Mesendoderm (in vitro differentiated cells): ENCODE results near the gene CTXN3.

Experiments used
- DNase-seq: peaks from one replicate; pipeline ENCODE4 v3.0.0; 2013
- H2AK5ac ChIP-seq: 2 replicates; pipeline ENCODE4 v1.6.1; 2013; ENCODE audit warnings: low read length, inconsistent platforms
- H2BK120ac ChIP-seq: 2 replicates; pipeline ENCODE4 v1.6.1; 2013; ENCODE audit warnings: low read depth, mild to moderate bottlenecking, low read length, moderate library complexity, mixed read lengths
- H2BK15ac ChIP-seq: replicated peaks from 2 replicates; pipeline ENCODE4 v1.6.1; 2013; ENCODE audit warnings: low read depth, mild to moderate bottlenecking, moderate library complexity
- H2BK5ac ChIP-seq: 2 replicates; pipeline ENCODE4 v1.6.1; 2013; ENCODE audit warnings: low read length, inconsistent platforms
- H3K18ac ChIP-seq: 2 replicates; pipeline ENCODE4 v1.6.1; 2013; ENCODE audit warnings: mild to moderate bottlenecking, low read length, mixed read lengths
- H3K23ac ChIP-seq: one replicate; pipeline ENCODE4 v1.6.1; 2013; ENCODE audit warnings: low read length
- H3K27ac ChIP-seq: 2 replicates; pipeline ENCODE4 v1.5.1; 2013; ENCODE audit warnings: low read depth, mild to moderate bottlenecking, inconsistent platforms, low read length, moderate library complexity
- H3K27me3 ChIP-seq: 2 replicates; pipeline ENCODE4 v1.6.1; 2013; ENCODE audit warnings: low read length, control low read depth, mild to moderate bottlenecking, inconsistent platforms; ENCODE audit not compliant: insufficient read depth, poor library complexity
- H3K36me3 ChIP-seq: 2 replicates; pipeline ENCODE4 v1.6.1; 2013; ENCODE audit warnings: low read length, inconsistent platforms; ENCODE audit not compliant: control insufficient read depth, insufficient read depth
- H3K4ac ChIP-seq: one replicate; pipeline ENCODE4 v1.6.1; 2013; ENCODE audit warnings: low read depth, mild to moderate bottlenecking, low read length, moderate library complexity
- H3K4me1 ChIP-seq: 2 replicates; pipeline ENCODE4 v1.6.1; 2013; ENCODE audit warnings: low read depth, low read length, inconsistent platforms; ENCODE audit not compliant: control insufficient read depth
- H3K4me2 ChIP-seq: 2 replicates; pipeline ENCODE4 v1.6.1; 2013; ENCODE audit warnings: low read length
- H3K4me3 ChIP-seq: 2 replicates; pipeline ENCODE4 v1.5.1; 2013; ENCODE audit warnings: mild to moderate bottlenecking, low read length
- H3K56ac ChIP-seq: one replicate; pipeline ENCODE4 v1.6.1; 2013; ENCODE audit warnings: low read length
- H3K79me1 ChIP-seq: 2 replicates; pipeline ENCODE4 v1.6.1; 2013; ENCODE audit warnings: low read length, inconsistent platforms
- H3K79me2 ChIP-seq: 2 replicates; pipeline ENCODE4 v1.6.1; 2013; ENCODE audit warnings: mild to moderate bottlenecking, low read length; ENCODE audit not compliant: control insufficient read depth, insufficient read depth
- H3K9ac ChIP-seq: 2 replicates; pipeline ENCODE4 v1.6.1; 2013; ENCODE audit warnings: low read length, inconsistent platforms
- H4K5ac ChIP-seq: one replicate; pipeline ENCODE4 v1.6.1; 2013; ENCODE audit warnings: low read length
- H4K8ac ChIP-seq: one replicate; pipeline ENCODE4 v1.6.1; 2013; ENCODE audit warnings: low read depth, mild to moderate bottlenecking, control low read depth, low read length, moderate library complexity
- WGBS: extraction: QIAGEN DNeasy Blood & Tissue Kit; methylation state at CpG from one replicate; pipeline ENCODE4 v1.1.7; 2013; ENCODE audit warnings: low lambda C conversion rate, missing lambda C conversion rate; ENCODE audit not compliant: insufficient coverage; ENCODE audit errors: extremely low coverage; 5-methylcytosine and 5-hydroxymethylcytosine counted together

The CTXN3 gene

GRCh38 chr5:127602896-127603844, 45.7 kb upstream of the CTXN3 start:
- no CpG with 5 or more reads among the region's 8 CpGs for WGBS
- H2BK15ac ChIP-seq, result no peak overlapping the region
- H3K79me1 ChIP-seq, result no peaks in the 10 kb centered on the region
- no peak overlapping the region for H3K27ac ChIP-seq
- no peak overlapping the region for H4K8ac ChIP-seq
- no peak overlapping the region for H3K4me2 ChIP-seq
- H3K18ac ChIP-seq, result no peak overlapping the region
- H2BK5ac ChIP-seq, result no peak overlapping the region
- H2AK5ac ChIP-seq, result no peak overlapping the region
- DNase-seq, result no peak
- no peak overlapping the region for H3K9ac ChIP-seq
- no peak overlapping the region for H3K56ac ChIP-seq
- H3K36me3 ChIP-seq, result no peaks in the 10 kb centered on the region
- no peak overlapping the region for H3K4me3 ChIP-seq
- no peak overlapping the region for H3K23ac ChIP-seq
- no peaks in the 10 kb centered on the region for H3K79me2 ChIP-seq
- H2BK120ac ChIP-seq, result no peak overlapping the region
- no peaks in the 10 kb centered on the region for H3K27me3 ChIP-seq
- no peak overlapping the region for H4K5ac ChIP-seq
- no peaks in the 10 kb centered on the region for H3K4me1 ChIP-seq
- H3K4ac ChIP-seq, result no peak overlapping the region

- H3K4me2 ChIP-seq, result no peak overlapping the region
- no peaks in the 10 kb centered on the region for H3K36me3 ChIP-seq
- no peak overlapping the region for H3K18ac ChIP-seq
- no peaks in the 10 kb centered on the region for H3K79me1 ChIP-seq
- H2AK5ac ChIP-seq, result no peak overlapping the region
- H2BK5ac ChIP-seq, result no peak overlapping the region
- no peak for DNase-seq
- H2BK15ac ChIP-seq, result no peak overlapping the region
- H2BK120ac ChIP-seq, result no peak overlapping the region
- no peaks in the 10 kb centered on the region for H3K79me2 ChIP-seq
- H3K4me3 ChIP-seq, result no peak overlapping the region
- no CpG with 5 or more reads among the region's 6 CpGs for WGBS
- no peak overlapping the region for H4K5ac ChIP-seq
- H3K23ac ChIP-seq, result no peak overlapping the region
- H3K56ac ChIP-seq, result no peak overlapping the region
- H3K27ac ChIP-seq, result no peak overlapping the region
- H3K27me3 ChIP-seq, result no peaks in the 10 kb centered on the region
- no peaks in the 10 kb centered on the region for H3K4me1 ChIP-seq
- no peak overlapping the region for H3K4ac ChIP-seq
- H4K8ac ChIP-seq, result no peak overlapping the region
- no peak overlapping the region for H3K9ac ChIP-seq
Observed at GRCh38 chr5:127608077-127608660, 40.7 kb upstream of the CTXN3 start.

- H3K4ac ChIP-seq, result no peak overlapping the region
- no peak overlapping the region for H4K5ac ChIP-seq
- no peaks in the 10 kb centered on the region for H3K79me1 ChIP-seq
- WGBS, result no CpG with 5 or more reads among the region's 2 CpGs
- H3K56ac ChIP-seq, result no peak overlapping the region
- H3K4me2 ChIP-seq, result no peak overlapping the region
- H3K27ac ChIP-seq, result no peak overlapping the region
- no peaks in the 10 kb centered on the region for H3K79me2 ChIP-seq
- peak; percentile 77 for DNase-seq
- H3K27me3 ChIP-seq, result no peaks in the 10 kb centered on the region
- no peak overlapping the region for H4K8ac ChIP-seq
- H2AK5ac ChIP-seq, result no peak overlapping the region
- H3K36me3 ChIP-seq, result no peaks in the 10 kb centered on the region
- H3K9ac ChIP-seq, result no peak overlapping the region
- no peak overlapping the region for H3K4me3 ChIP-seq
- H2BK15ac ChIP-seq, result no peak overlapping the region
- no peak overlapping the region for H3K23ac ChIP-seq
- no peak overlapping the region for H2BK5ac ChIP-seq
- no peaks in the 10 kb centered on the region for H3K4me1 ChIP-seq
- no peak overlapping the region for H3K18ac ChIP-seq
- H2BK120ac ChIP-seq, result no peak overlapping the region
Observed at GRCh38 chr5:127609011-127609410, 39.9 kb upstream of the CTXN3 start.

GRCh38 chr5:127609957-127610356, 38.9 kb upstream of the CTXN3 start:
- Histone ChIP-seq H3K4me3 (no peak overlapping the region), H3K9ac (no peak overlapping the region), H3K4ac (no peak overlapping the region), H3K36me3 (no peaks in the 10 kb centered on the region), H3K79me1 (no peaks in the 10 kb centered on the region), H3K27me3 (no peaks in the 10 kb centered on the region), H3K4me2 (no peak overlapping the region), H2AK5ac (no peak overlapping the region), H2BK120ac (no peak overlapping the region), H3K56ac (no peak overlapping the region), H3K4me1 (no peaks in the 10 kb centered on the region), H3K27ac (no peak overlapping the region), H4K8ac (no peak overlapping the region), H3K18ac (no peak overlapping the region), H3K23ac (no peak overlapping the region), H4K5ac (no peak overlapping the region), H3K79me2 (no peaks in the 10 kb centered on the region), H2BK15ac (no peak overlapping the region), H2BK5ac (no peak overlapping the region)
- WGBS, result no CpG with 5 or more reads among the region's 2 CpGs
- no peak for DNase-seq

GRCh38 chr5:127612441-127613141, 36.3 kb upstream of the CTXN3 start:
- H3K4ac ChIP-seq, result no peak overlapping the region
- no peak overlapping the region for H2AK5ac ChIP-seq
- H3K56ac ChIP-seq, result no peak overlapping the region
- H4K5ac ChIP-seq, result no peak overlapping the region
- no peak overlapping the region for H3K4me2 ChIP-seq
- H3K27ac ChIP-seq, result no peak overlapping the region
- no peaks in the 10 kb centered on the region for H3K79me1 ChIP-seq
- no peaks in the 10 kb centered on the region for H3K79me2 ChIP-seq
- H3K18ac ChIP-seq, result no peak overlapping the region
- H3K36me3 ChIP-seq, result no peaks in the 10 kb centered on the region
- no peak overlapping the region for H2BK120ac ChIP-seq
- H3K4me3 ChIP-seq, result no peak overlapping the region
- no peak overlapping the region for H3K23ac ChIP-seq
- H2BK15ac ChIP-seq, result no peak overlapping the region
- no peaks in the 10 kb centered on the region for H3K4me1 ChIP-seq
- no peak for DNase-seq
- no peak overlapping the region for H3K9ac ChIP-seq
- H3K27me3 ChIP-seq, result no peaks in the 10 kb centered on the region
- no CpG with 5 or more reads among the region's 4 CpGs for WGBS
- H4K8ac ChIP-seq, result no peak overlapping the region
- H2BK5ac ChIP-seq, result no peak overlapping the region
